H9 (cell line): Measurements from ENCODE around the gene TMCC2. TPM values are rescaled to one million over a fixed set of nuclear protein-coding genes. Genes with fewer than 3 reads are reported as not detected.
"Not testable (repeated sequence)": the region's sequence is repeated elsewhere in the genome, so short reads cannot be mapped to it uniquely, and the experiment has no call there.

Experiments used
- DNase-seq: peaks from one replicate; pipeline ENCODE4 v3.0.0-alpha.2; 2017
- H2AFZ ChIP-seq: one replicate; pipeline ENCODE4 v1.6.1; 2013; ENCODE audit warnings: mild to moderate bottlenecking, low read length, control low read depth, moderate library complexity
- H2AK5ac ChIP-seq: 2 replicates; pipeline ENCODE4 v1.6.1; 2013; ENCODE audit warnings: low read length, control low read depth, mixed read lengths; ENCODE audit not compliant: insufficient read length
- H2BK120ac ChIP-seq: one replicate; pipeline ENCODE4 v1.6.1; 2013; ENCODE audit warnings: low read depth, mild to moderate bottlenecking, low read length, control low read depth, inconsistent platforms; ENCODE audit not compliant: poor library complexity, severe bottlenecking
- H2BK12ac ChIP-seq: 2 replicates; pipeline ENCODE4 v1.6.1; 2013; ENCODE audit warnings: low read length, control low read depth, mixed read lengths, low read depth; ENCODE audit not compliant: insufficient read length
- H2BK15ac ChIP-seq: 2 replicates; pipeline ENCODE4 v1.6.1; 2013; ENCODE audit warnings: low read depth, low read length, control low read depth
- H2BK20ac ChIP-seq: one replicate; pipeline ENCODE4 v1.6.1; 2013; ENCODE audit warnings: low read depth, mild to moderate bottlenecking, low read length, control low read depth, inconsistent platforms; ENCODE audit not compliant: poor library complexity, severe bottlenecking
- H2BK5ac ChIP-seq: 2 replicates; pipeline ENCODE4 v1.6.1; 2013; ENCODE audit warnings: low read length, control low read depth, mixed read lengths; ENCODE audit not compliant: insufficient read length
- H3K14ac ChIP-seq: 2 replicates; pipeline ENCODE4 v1.6.1; 2013; ENCODE audit warnings: low read length, control low read depth; ENCODE audit not compliant: insufficient read depth
- H3K18ac ChIP-seq: 2 replicates; pipeline ENCODE4 v1.6.1; 2013; ENCODE audit warnings: low read depth, mild to moderate bottlenecking, mixed read lengths, low read length, control low read depth; ENCODE audit not compliant: insufficient read length
- H3K23ac ChIP-seq: 2 replicates; pipeline ENCODE4 v1.6.1; 2013; ENCODE audit warnings: low read length, control low read depth, mixed read lengths, low read depth; ENCODE audit not compliant: insufficient read length
- H3K23me2 ChIP-seq: 2 replicates; pipeline ENCODE4 v1.6.1; 2013; ENCODE audit warnings: low read depth, mild to moderate bottlenecking, mixed read lengths, low read length, control low read depth; ENCODE audit not compliant: insufficient read length, poor library complexity, severe bottlenecking
- H3K27ac ChIP-seq: 2 replicates; pipeline ENCODE4 v1.5.1; 2013; ENCODE audit warnings: low read length, control low read depth, mixed read lengths, low read depth; ENCODE audit not compliant: insufficient read length
- H3K27me3 ChIP-seq: 2 replicates; pipeline ENCODE4 v1.6.1; 2013; ENCODE audit warnings: low read length, control low read depth, inconsistent platforms; ENCODE audit not compliant: insufficient read depth
- H3K4ac ChIP-seq: 2 replicates; pipeline ENCODE4 v1.6.1; 2013; ENCODE audit warnings: low read depth, mild to moderate bottlenecking, control low read depth, inconsistent platforms, low read length, moderate library complexity
- H3K4me1 ChIP-seq: 2 replicates; pipeline ENCODE4 v1.6.1; 2013; ENCODE audit warnings: low read length, control low read depth, inconsistent platforms; ENCODE audit not compliant: insufficient read depth
- H3K4me2 ChIP-seq: 2 replicates; pipeline ENCODE4 v1.6.1; 2013; ENCODE audit warnings: low read length, control low read depth, mixed read lengths; ENCODE audit not compliant: insufficient read length, insufficient read depth
- H3K56ac ChIP-seq: 2 replicates; pipeline ENCODE4 v1.6.1; 2013; ENCODE audit warnings: low read depth, mild to moderate bottlenecking, mixed read lengths, low read length, control low read depth; ENCODE audit not compliant: insufficient read length
- H3K79me1 ChIP-seq: 2 replicates; pipeline ENCODE4 v1.6.1; 2013; ENCODE audit warnings: low read depth, mild to moderate bottlenecking, moderate library complexity, low read length, control low read depth, inconsistent platforms; ENCODE audit not compliant: insufficient read depth, poor library complexity, severe bottlenecking
- H3K79me2 ChIP-seq: 2 replicates; pipeline ENCODE4 v1.6.1; 2013; ENCODE audit warnings: low read length, control low read depth, inconsistent platforms; ENCODE audit not compliant: insufficient read depth
- H3K9ac ChIP-seq: 2 replicates; pipeline ENCODE4 v1.6.1; 2013; ENCODE audit warnings: low read length, control low read depth, mixed read lengths; ENCODE audit not compliant: insufficient read length; ENCODE audit errors: extremely low read depth
- H3K9me3 ChIP-seq: one replicate; pipeline ENCODE4 v1.6.1; 2013; ENCODE audit warnings: low read depth, low read length, inconsistent platforms; ENCODE audit not compliant: control insufficient read depth
- H3T11ph ChIP-seq: one replicate; pipeline ENCODE4 v1.6.1; 2013; ENCODE audit warnings: mild to moderate bottlenecking, low read length, control low read depth, inconsistent platforms
- H4K20me1 ChIP-seq: one replicate; pipeline ENCODE4 v1.6.1; 2013; ENCODE audit not compliant: control insufficient read depth, insufficient read length, insufficient read depth
- H4K5ac ChIP-seq: 2 replicates; pipeline ENCODE4 v1.6.1; 2013; ENCODE audit warnings: low read depth, mild to moderate bottlenecking, mixed read lengths, low read length, control low read depth; ENCODE audit not compliant: insufficient read length
- H4K8ac ChIP-seq: replicated peaks from 2 replicates; pipeline ENCODE4 v1.6.1; 2013; ENCODE audit warnings: low read length, control low read depth, mixed read lengths, low read depth; ENCODE audit not compliant: insufficient read length
- H4K91ac ChIP-seq: 2 replicates; pipeline ENCODE4 v1.6.1; 2013; ENCODE audit warnings: low read depth, mild to moderate bottlenecking, moderate library complexity, mixed read lengths, low read length, control low read depth; ENCODE audit not compliant: insufficient read length
- H3K27ac Mint-ChIP-seq, 3 experiments: 2 replicates in 2 of 3; 3 replicates in 1 of 3; pipeline ENCODE4 v1.8.0; 2020 to 2021; ENCODE audit warnings: mixed read lengths in 3 of 3, mild to moderate bottlenecking in 1 of 3, moderate library complexity in 1 of 3
- H3K27me3 Mint-ChIP-seq: 2 replicates; pipeline ENCODE4 v1.8.0; 2021; ENCODE audit warnings: low read depth, mild to moderate bottlenecking, moderate library complexity, mixed read lengths
- H3K36me3 Mint-ChIP-seq, 3 experiments: 2 replicates in 2 of 3; 3 replicates in 1 of 3; pipeline ENCODE4 v1.8.0; 2020 to 2021; ENCODE audit warnings: low read depth in 3 of 3, mixed read lengths in 3 of 3; ENCODE audit not compliant: insufficient read depth in 1 of 3
- H3K4me1 Mint-ChIP-seq, 2 experiments: 2 replicates each; pipeline ENCODE4 v1.8.0; 2020; ENCODE audit warnings: mixed read lengths in 2 of 2
- H3K4me3 Mint-ChIP-seq, 2 experiments: 2 replicates in 1 of 2; 3 replicates in 1 of 2; pipeline ENCODE4 v1.8.0; 2020 to 2021; ENCODE audit warnings: mild to moderate bottlenecking in 2 of 2, mixed read lengths in 2 of 2, moderate library complexity in 1 of 2
- H3K9me3 Mint-ChIP-seq, 2 experiments: 2 replicates in 1 of 2; 3 replicates in 1 of 2; pipeline ENCODE4 v1.8.0; 2020; ENCODE audit warnings: mild to moderate bottlenecking in 2 of 2, mixed read lengths in 2 of 2, moderate library complexity in 1 of 2
- CTCF ChIP-seq: fragments of 200-600 bp; sonication (generic); conservative IDR thresholded peaks from 3 replicates; pipeline ENCODE4 v1.8.0; 2021; ENCODE audit warnings: antibody characterized with exemption, mild to moderate bottlenecking
- WGBS: extraction: QIAGEN DNeasy Blood & Tissue Kit; methylation state at CpG from one replicate; pipeline ENCODE4 v1.1.7; 2013; ENCODE audit warnings: missing lambda C conversion rate, low lambda C conversion rate, mixed read lengths; ENCODE audit not compliant: insufficient read length; ENCODE audit errors: extremely low coverage; 5-methylcytosine and 5-hydroxymethylcytosine counted together
- total RNA-seq: library from RNA; stranded (reverse); gene quantifications from 2 replicates; pipeline ENCODE4 v1.2.1, GENCODE V29; 2021

TMCC2 gene
- total RNA-seq, 1 experiment from 2014 or later: 11.7 TPM

- Histone ChIP-seq H3K27ac (no peak overlapping the region), H3K9me3 (no peaks in the 10 kb centered on the region), H3K79me1 (no peaks in the 10 kb centered on the region), H2BK15ac (no peak overlapping the region), H3K18ac (no peak overlapping the region), H2AK5ac (no peak overlapping the region), H3K79me2 (no peaks in the 10 kb centered on the region), H3K56ac (no peak overlapping the region), H2BK120ac (no peak overlapping the region), H3K23me2 (peaks cover 9% of the 10 kb centered on the region), H3K4me2 (no peak overlapping the region), H3K23ac (no peak overlapping the region), H2BK5ac (no peak overlapping the region), H4K20me1 (no peaks in the 10 kb centered on the region), H3K4ac (no peak overlapping the region), H3T11ph (no peak overlapping the region), H2BK20ac (no peak overlapping the region), H3K4me1 (no peaks in the 10 kb centered on the region), H4K91ac (no peak overlapping the region), H3K14ac (no peak overlapping the region), H2BK12ac (no peak overlapping the region), H3K9ac (no peak overlapping the region), H4K8ac (no peak overlapping the region), H3K27me3 (no peaks in the 10 kb centered on the region), H2AFZ (no peak overlapping the region), H4K5ac (no peak overlapping the region)
- DNase-seq: no peak
- Mint-ChIP-seq H3K9me3 (no peaks in the 10 kb centered on the region; a peak in 1 of 5 replicates), H3K4me3 (no peak overlapping the region), H3K4me1 (peaks cover 20 to 24% of the 10 kb centered on the region in 2 experiments), H3K27ac (no peak overlapping the region), H3K27me3 (peaks cover 13% of the 10 kb centered on the region), H3K36me3 (0 out of 7 replicates have a peak, but pooled peaks cover 0 to 3% (median 0%) of the 10 kb centered on the region in 3 experiments)
- no CpG with 5 or more reads among the region's 3 CpGs for WGBS
- no peak for TF ChIP-seq CTCF
Measured at GRCh38 chr1:205232945-205233397, 5.2 kb downstream of the TMCC2 start.

DNA sequence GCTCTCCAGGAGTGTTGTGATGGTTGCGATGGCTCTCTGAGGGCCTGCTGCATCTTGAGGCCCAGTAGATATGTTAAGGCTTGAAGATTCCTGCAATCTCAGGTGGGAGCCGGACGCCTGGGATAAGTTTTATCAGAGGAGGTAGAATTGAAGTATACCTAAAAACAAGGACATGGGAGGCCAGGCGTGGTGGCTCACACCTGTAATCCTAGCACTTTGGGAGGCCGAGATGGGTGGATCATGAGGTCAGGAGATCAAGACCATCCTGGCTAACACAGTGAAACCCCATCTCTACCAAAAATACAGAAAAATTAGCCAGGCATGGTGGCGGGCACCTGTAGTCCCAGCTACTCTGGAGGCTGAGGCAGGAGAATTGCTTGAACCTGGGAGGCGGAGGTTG lies 6.2 kb downstream of the TMCC2 start:
- H3K4me2 ChIP-seq, H4K20me1 ChIP-seq, H3K56ac ChIP-seq, H3K18ac ChIP-seq, H2BK120ac ChIP-seq, H4K91ac ChIP-seq, H3K27ac Mint-ChIP-seq, H2BK15ac ChIP-seq, H4K5ac ChIP-seq, H3K9me3 ChIP-seq, H3K27me3 ChIP-seq, H3K9ac ChIP-seq, H3K27me3 Mint-ChIP-seq, H3K4me3 Mint-ChIP-seq, H3K27ac ChIP-seq, H3K14ac ChIP-seq, H3K23ac ChIP-seq, H2AFZ ChIP-seq, H2BK20ac ChIP-seq, H3K4me1 ChIP-seq, H3K36me3 Mint-ChIP-seq, H2BK12ac ChIP-seq, DNase-seq, H3K23me2 ChIP-seq, H2BK5ac ChIP-seq, H3T11ph ChIP-seq, H2AK5ac ChIP-seq, H4K8ac ChIP-seq, H3K9me3 Mint-ChIP-seq, H3K4ac ChIP-seq, H3K79me2 ChIP-seq, H3K79me1 ChIP-seq: not testable (repeated sequence)
- peaks cover 19 to 24% of the 10 kb centered on the region in 2 experiments for H3K4me1 Mint-ChIP-seq
- no CpG with 5 or more reads among the region's 7 CpGs for WGBS
